WTC11 (cell line): ENCODE measurements around the gene NLRC5.

ENCODE experiments used
- ATF2 ChIP-seq: sonication (generic); formaldehyde crosslinking; IDR thresholded peaks from 2 replicates; pipeline ENCODE4 v1.8.1; 2022; ENCODE audit warnings: low read depth, missing genetic modification reagents, borderline replicate concordance
- FOXP1 ChIP-seq: sonication (generic); formaldehyde crosslinking; IDR thresholded peaks from 2 replicates; pipeline ENCODE4 v1.8.0; 2022; ENCODE audit warnings: missing genetic modification reagents, mild to moderate bottlenecking, moderate library complexity, borderline replicate concordance
- JUN ChIP-seq: sonication (generic); formaldehyde crosslinking; IDR thresholded peaks from 2 replicates; pipeline ENCODE4 v1.8.0; 2023; ENCODE audit warnings: mild to moderate bottlenecking, missing genetic modification reagents
- NFYB ChIP-seq: sonication (generic); formaldehyde crosslinking; conservative IDR thresholded peaks from 2 replicates; pipeline ENCODE4 v1.8.0; 2022; ENCODE audit warnings: low read depth, missing genetic modification reagents
- ZNF317 ChIP-seq: sonication (generic); formaldehyde crosslinking; IDR thresholded peaks from 2 replicates; pipeline ENCODE4 v1.8.1; 2023; ENCODE audit warnings: low read depth, mild to moderate bottlenecking, moderate library complexity, missing genetic modification reagents, borderline replicate concordance
- ZNF671 ChIP-seq: fragments of 250-450 bp; sonication (Bioruptor Pico); IDR thresholded peaks from 2 replicates; pipeline ENCODE4 v1.8.0; 2021; ENCODE audit warnings: mild to moderate bottlenecking
- TF ChIP-seq, protein P1 (sequence below): fragments of 200-600 bp; IDR thresholded peaks from 2 replicates; pipeline ENCODE4 v1.8.0; 2022; ENCODE audit warnings: antibody characterized with exemption
- TF ChIP-seq, protein P2 (sequence below): sonication (generic); formaldehyde crosslinking; IDR thresholded peaks from 2 replicates; pipeline ENCODE4 v1.8.1; 2023; ENCODE audit warnings: mild to moderate bottlenecking, missing genetic modification reagents, borderline replicate concordance

DNA sequence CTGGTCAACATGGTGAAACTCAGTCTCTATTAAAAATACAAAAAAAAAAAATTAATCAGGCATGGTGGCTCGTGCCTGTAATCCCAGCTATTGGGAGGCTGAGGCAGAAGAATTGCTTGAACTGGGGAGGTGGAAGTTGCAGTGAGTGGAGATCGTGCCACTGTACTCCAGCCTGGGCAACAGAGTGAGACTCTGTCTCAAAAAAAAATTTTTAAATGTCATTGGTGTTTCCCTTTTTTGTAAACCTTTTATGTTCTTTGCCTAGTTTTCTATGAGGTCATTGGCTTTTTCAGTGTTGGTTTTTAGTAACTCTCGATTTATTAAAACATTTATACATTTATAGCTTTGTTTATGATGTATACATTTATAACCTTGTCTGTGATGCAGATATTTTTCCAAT is 18.2 kb downstream of the NLRC5 start:
- TF ChIP-seq FOXP1 (CRISPR knock-in tag) (no peak), JUN (CRISPR knock-in tag) (no peak), ZNF317 (CRISPR knock-in tag) (no peak), ATF2 (CRISPR knock-in tag) (no peak), ZNF671 (no peak), NFYB (CRISPR knock-in tag) (no peak)
- TF ChIP-seq, protein P1, sequence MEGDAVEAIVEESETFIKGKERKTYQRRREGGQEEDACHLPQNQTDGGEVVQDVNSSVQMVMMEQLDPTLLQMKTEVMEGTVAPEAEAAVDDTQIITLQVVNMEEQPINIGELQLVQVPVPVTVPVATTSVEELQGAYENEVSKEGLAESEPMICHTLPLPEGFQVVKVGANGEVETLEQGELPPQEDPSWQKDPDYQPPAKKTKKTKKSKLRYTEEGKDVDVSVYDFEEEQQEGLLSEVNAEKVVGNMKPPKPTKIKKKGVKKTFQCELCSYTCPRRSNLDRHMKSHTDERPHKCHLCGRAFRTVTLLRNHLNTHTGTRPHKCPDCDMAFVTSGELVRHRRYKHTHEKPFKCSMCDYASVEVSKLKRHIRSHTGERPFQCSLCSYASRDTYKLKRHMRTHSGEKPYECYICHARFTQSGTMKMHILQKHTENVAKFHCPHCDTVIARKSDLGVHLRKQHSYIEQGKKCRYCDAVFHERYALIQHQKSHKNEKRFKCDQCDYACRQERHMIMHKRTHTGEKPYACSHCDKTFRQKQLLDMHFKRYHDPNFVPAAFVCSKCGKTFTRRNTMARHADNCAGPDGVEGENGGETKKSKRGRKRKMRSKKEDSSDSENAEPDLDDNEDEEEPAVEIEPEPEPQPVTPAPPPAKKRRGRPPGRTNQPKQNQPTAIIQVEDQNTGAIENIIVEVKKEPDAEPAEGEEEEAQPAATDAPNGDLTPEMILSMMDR = no peak
- TF ChIP-seq, protein P2, sequence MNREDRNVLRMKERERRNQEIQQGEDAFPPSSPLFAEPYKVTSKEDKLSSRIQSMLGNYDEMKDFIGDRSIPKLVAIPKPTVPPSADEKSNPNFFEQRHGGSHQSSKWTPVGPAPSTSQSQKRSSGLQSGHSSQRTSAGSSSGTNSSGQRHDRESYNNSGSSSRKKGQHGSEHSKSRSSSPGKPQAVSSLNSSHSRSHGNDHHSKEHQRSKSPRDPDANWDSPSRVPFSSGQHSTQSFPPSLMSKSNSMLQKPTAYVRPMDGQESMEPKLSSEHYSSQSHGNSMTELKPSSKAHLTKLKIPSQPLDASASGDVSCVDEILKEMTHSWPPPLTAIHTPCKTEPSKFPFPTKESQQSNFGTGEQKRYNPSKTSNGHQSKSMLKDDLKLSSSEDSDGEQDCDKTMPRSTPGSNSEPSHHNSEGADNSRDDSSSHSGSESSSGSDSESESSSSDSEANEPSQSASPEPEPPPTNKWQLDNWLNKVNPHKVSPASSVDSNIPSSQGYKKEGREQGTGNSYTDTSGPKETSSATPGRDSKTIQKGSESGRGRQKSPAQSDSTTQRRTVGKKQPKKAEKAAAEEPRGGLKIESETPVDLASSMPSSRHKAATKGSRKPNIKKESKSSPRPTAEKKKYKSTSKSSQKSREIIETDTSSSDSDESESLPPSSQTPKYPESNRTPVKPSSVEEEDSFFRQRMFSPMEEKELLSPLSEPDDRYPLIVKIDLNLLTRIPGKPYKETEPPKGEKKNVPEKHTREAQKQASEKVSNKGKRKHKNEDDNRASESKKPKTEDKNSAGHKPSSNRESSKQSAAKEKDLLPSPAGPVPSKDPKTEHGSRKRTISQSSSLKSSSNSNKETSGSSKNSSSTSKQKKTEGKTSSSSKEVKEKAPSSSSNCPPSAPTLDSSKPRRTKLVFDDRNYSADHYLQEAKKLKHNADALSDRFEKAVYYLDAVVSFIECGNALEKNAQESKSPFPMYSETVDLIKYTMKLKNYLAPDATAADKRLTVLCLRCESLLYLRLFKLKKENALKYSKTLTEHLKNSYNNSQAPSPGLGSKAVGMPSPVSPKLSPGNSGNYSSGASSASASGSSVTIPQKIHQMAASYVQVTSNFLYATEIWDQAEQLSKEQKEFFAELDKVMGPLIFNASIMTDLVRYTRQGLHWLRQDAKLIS = no peak
